ENCODE results near the gene USE1.

Gene USE1

DNA sequence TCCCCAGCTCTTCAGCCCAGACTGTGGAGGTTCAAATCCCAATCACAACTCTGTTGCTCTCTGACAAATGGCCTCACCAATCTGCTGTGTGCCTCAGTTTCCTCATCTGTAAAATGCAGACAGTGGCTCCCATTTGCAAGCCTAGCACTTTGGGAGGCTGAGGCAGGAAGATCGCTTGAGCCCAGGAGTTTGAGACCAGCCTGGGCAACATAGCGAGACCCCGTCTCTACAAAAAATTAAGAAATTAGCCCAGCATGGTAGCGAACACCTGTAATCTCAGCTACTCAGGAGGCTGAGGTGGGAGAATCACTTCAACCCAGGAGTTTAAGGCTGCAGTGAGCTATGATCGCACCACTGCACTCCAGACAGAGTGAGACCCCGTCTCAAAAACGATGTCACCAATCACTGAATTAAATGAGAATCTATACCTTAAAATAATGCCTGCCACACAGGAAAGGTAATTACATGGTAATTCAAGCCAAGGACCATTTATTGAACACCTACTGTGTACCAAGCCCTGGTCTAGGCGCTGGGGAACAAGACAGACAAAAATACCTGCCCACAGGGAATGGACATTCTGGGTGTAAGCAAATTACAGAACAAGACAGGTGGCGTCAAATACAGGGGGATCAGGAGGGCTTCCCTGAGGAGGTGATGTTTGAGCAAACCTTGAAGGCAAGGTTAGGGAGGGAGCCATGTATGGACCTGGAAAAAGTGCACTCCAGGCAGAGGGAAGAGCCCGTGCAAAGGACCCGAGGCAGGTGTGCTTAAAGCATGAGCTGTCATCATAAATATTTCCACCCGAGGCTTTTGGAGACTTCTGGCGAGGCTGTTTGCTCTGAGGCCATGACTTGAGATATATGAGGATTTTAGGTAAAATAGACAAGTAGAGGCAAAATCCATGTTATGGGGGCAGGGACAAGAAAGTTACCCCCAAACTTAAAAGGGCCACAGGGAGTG lies 22.9 kb downstream of the USE1 start:
- Histone ChIP-seq H3K4me3 (replicated peaks; ENCODE audit: insufficient read depth, low read length) (no peak overlapping the region), H3K27me3 (ENCODE audit: insufficient read depth, poor library complexity, severe bottlenecking) (no peaks in the 10 kb centered on the region), H3K27ac (replicated peaks) (no peak overlapping the region)
- DNase-seq (ENCODE audit: low read depth in 1 of 2, low spot score in 1 of 2), result no peak
- TF ChIP-seq CTCF (IDR thresholded peaks at IDR 0.05; ENCODE audit: insufficient read depth, low read length) (no peak), REST (IDR thresholded peaks at IDR 0.05; ENCODE audit: insufficient replicate concordance, low read depth) (no peak), SPI1 (IDR thresholded peaks at IDR 0.05; ENCODE audit: borderline replicate concordance, low read depth) (no peak), GABPA (IDR thresholded peaks at IDR 0.05; ENCODE audit: low read depth) (no peak), POLR2AphosphoS5 (IDR thresholded peaks at IDR 0.05; ENCODE audit: low read depth) (no peak)

DNA sequence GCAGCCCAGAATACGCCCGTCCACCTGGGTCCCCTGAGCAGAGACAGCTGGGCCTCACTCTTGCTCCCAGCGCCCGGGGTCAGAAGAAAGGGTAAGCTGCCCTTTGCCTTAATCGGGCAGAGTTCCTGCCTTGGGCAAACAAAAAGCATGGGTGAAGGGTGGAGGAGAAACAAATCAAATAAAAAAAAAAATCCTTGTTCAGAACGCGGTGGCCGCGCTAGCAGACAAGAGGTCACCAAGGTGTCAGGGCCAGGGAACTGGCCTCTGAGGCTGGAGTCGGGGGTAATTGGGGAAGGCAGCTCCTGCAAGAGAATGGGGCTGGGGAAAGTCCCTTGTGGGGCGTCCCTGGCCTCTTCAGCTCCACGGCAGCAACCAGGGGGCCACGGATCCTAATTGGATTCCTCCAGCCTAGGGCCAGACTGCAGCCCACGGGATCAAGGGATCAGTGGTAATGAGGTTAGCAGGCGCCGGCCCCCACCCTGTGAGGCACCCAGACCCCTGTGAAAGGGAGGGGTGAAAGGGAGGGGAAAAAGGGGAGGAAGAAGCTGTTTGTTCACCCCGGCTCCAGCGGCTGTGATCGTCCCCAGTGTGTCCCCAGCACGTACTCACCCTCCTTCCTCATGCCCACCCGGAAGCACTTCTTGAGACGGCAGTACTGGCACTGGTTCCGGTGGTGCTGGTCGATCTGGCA lies 25.1 kb downstream of the USE1 start:
- Histone ChIP-seq H3K27ac (replicated peaks) (no peak overlapping the region), H3K27me3 (ENCODE audit: insufficient read depth, poor library complexity, severe bottlenecking) (no peaks in the 10 kb centered on the region), H3K4me3 (replicated peaks; ENCODE audit: insufficient read depth, low read length) (no peak overlapping the region)
- TF ChIP-seq GABPA (IDR thresholded peaks at IDR 0.05; ENCODE audit: low read depth), result no peak
- no peak for TF ChIP-seq POLR2AphosphoS5 (IDR thresholded peaks at IDR 0.05; ENCODE audit: low read depth)
- TF ChIP-seq SPI1 (IDR thresholded peaks at IDR 0.05; ENCODE audit: borderline replicate concordance, low read depth), result no peak
- TF ChIP-seq CTCF (IDR thresholded peaks at IDR 0.05; ENCODE audit: insufficient read depth, low read length), result no peak
- TF ChIP-seq REST (IDR thresholded peaks at IDR 0.05; ENCODE audit: insufficient replicate concordance, low read depth), result no peak
- no peak for DNase-seq (ENCODE audit: low read depth in 1 of 2, low spot score in 1 of 2)

- H3K4me3 ChIP-seq (replicated peaks; ENCODE audit: insufficient read depth, low read length), result no peak overlapping the region
- TF ChIP-seq REST (IDR thresholded peaks at IDR 0.05; ENCODE audit: insufficient replicate concordance, low read depth) (no peak), CTCF (IDR thresholded peaks at IDR 0.05; ENCODE audit: insufficient read depth, low read length) (no peak), GABPA (IDR thresholded peaks at IDR 0.05; ENCODE audit: low read depth) (no peak), POLR2AphosphoS5 (IDR thresholded peaks at IDR 0.05; ENCODE audit: low read depth) (no peak), SPI1 (IDR thresholded peaks at IDR 0.05; ENCODE audit: borderline replicate concordance, low read depth) (no peak)
- no peak overlapping the region for H3K27ac ChIP-seq (replicated peaks)
Observed at GRCh38 chr19:17240826-17241399, 25.8 kb downstream of the USE1 start.

More at GRCh38 chr19:17240826-17241399, 25.8 kb downstream of the USE1 start:
- H3K27me3 ChIP-seq (ENCODE audit: insufficient read depth, poor library complexity, severe bottlenecking), result no peaks in the 10 kb centered on the region
- no peak for DNase-seq (ENCODE audit: low read depth in 1 of 2, low spot score in 1 of 2)
